ENCODE measurements around the gene SIPA1L3.

DNA sequence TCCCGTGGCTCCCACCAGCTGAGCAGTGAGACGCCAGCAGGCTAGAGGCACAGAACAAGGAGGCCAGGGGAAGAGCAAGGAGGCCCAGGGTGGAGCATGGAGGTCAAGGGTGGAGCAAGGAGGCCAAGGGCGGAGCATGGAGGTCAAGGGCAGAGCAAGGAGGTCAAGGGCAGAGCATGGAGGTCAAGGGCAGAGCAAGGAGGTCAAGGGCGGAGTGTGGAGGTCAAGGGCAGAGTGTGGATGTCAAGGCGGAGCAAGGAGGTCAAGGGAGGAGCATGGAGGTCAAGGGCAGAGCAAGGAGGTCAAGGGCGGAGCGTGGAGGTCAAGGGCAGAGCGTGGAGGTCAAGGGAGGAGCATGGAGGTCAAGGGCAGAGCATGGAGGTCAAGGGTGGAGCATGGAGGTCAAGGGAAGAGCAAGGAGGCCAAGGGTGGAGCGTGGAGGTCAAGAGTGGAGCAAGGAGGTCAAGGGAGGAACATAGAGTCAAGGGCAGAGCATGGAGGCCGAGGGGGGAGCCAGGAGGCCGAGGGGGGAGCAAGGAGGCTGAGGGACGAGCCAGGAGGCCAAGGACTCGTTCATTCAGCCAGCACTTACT is 289.3 kb downstream of the SIPA1L3 start:
- TF ChIP-seq EZH2phosphoT487 (IDR thresholded peaks at IDR 0.05; ENCODE audit: low read depth): no peak
- TF ChIP-seq, protein P1, sequence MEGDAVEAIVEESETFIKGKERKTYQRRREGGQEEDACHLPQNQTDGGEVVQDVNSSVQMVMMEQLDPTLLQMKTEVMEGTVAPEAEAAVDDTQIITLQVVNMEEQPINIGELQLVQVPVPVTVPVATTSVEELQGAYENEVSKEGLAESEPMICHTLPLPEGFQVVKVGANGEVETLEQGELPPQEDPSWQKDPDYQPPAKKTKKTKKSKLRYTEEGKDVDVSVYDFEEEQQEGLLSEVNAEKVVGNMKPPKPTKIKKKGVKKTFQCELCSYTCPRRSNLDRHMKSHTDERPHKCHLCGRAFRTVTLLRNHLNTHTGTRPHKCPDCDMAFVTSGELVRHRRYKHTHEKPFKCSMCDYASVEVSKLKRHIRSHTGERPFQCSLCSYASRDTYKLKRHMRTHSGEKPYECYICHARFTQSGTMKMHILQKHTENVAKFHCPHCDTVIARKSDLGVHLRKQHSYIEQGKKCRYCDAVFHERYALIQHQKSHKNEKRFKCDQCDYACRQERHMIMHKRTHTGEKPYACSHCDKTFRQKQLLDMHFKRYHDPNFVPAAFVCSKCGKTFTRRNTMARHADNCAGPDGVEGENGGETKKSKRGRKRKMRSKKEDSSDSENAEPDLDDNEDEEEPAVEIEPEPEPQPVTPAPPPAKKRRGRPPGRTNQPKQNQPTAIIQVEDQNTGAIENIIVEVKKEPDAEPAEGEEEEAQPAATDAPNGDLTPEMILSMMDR (IDR thresholded peaks at IDR 0.05; ENCODE audit: low read depth, low read length): no peak

All from OCI-LY3 (cell line).